ENCODE data around the gene TMEM258. TPM values are rescaled to one million over a fixed set of nuclear protein-coding genes. Genes with fewer than 3 reads are reported as not detected.

The TMEM258 gene
- total RNA-seq, 1 donor from 2014 or later: 47.9 TPM

GRCh38 chr11:61815790-61816735 lies 23.7 kb upstream of the TMEM258 start:
- Histone ChIP-seq H3K9me3 (no peaks in the 10 kb centered on the region), H3K36me3 (peaks cover 0 to 14% of the 10 kb centered on the region in 2 donors), H3K27me3 (no peaks in the 10 kb centered on the region), H3K4me1 (peaks cover 21% of the 10 kb centered on the region), H3K4me3 (peak overlapping the region; percentile 51 to 83), H3K27ac (peak overlapping the region; percentile 99)
- TF ChIP-seq POLR2A (IDR thresholded peaks at IDR 0.05) (no peak), POLR2AphosphoS5 (IDR thresholded peaks at IDR 0.05; ENCODE audit: insufficient read depth in 1 of 2, low read depth in 1 of 2) (no peak), CTCF (IDR thresholded peaks at IDR 0.05) (no peak)
- intact Hi-C loops (cut with DNase I): loop anchor here (5.0 kb wide), 2 partner anchors 76 to 156 kb away; partner anchors contain the start of gene FADS3
- no peak for DNase-seq (ENCODE audit: extremely low spot score in 2 of 2)

DNA sequence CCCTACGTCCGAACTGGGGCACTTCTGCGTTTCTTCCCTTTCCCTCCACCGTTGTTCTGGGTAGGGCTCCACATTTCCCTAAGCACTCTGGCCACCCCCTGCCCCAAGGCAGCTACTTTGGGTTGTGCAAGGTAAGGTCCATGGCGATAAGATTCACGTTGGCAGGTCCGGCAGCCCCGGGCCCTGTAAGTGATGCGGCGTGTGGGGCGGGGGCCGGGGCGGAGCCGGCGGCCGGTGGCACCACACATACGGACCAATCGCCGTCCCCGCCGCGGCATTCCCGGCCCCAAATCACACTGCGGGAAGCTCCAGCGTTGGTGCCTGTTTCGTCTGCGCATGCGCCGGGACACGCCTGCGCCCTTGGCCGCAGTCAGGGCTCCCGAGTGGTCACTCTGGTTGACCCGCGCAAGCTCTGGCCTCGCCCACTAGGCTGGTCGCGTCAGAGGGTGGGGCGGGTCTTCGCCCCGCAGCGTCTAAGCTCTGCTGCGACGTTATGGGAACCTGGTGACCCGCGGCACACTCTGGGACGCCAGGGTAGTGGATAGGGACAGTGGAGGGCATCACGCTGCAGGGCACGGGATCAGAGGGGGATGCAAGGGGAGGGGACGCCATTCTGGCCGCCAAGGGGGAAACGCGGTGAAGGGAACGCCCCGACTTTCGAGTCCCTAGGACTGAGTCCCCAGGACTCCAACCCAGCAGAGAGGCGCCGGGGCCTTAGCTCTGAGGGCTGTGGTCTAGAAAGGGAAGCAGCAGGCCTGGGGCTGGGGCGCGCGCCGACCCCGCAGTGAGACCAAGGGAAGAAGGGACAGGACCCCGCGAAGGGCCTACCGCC lies 22.8 kb upstream of the TMEM258 start:
- no peaks in the 10 kb centered on the region for H3K27me3 ChIP-seq
- peaks cover 0 to 21% of the 10 kb centered on the region in 2 donors for H3K36me3 ChIP-seq
- DNase-seq (ENCODE audit: extremely low spot score in 2 of 2): peak in 1 of 2 donors; percentile 97
- H3K27ac ChIP-seq: peak overlapping the region; percentile 99
- TF ChIP-seq CTCF (IDR thresholded peaks at IDR 0.05) (no peak), POLR2AphosphoS5 (IDR thresholded peaks at IDR 0.05; ENCODE audit: insufficient read depth in 1 of 2, low read depth in 1 of 2) (peak; percentile 91 to 100), POLR2A (IDR thresholded peaks at IDR 0.05) (peak in 1 of 2 donors; percentile 97)
- H3K9me3 ChIP-seq: no peaks in the 10 kb centered on the region
- peaks cover 21% of the 10 kb centered on the region for H3K4me1 ChIP-seq
- H3K4me3 ChIP-seq: peak overlapping the region; percentile 51 to 83
- intact Hi-C loops (cut with DNase I): loop anchor here (5.0 kb wide), 2 partner anchors 77 to 157 kb away; partner anchors contain the start of gene FADS3

DNA sequence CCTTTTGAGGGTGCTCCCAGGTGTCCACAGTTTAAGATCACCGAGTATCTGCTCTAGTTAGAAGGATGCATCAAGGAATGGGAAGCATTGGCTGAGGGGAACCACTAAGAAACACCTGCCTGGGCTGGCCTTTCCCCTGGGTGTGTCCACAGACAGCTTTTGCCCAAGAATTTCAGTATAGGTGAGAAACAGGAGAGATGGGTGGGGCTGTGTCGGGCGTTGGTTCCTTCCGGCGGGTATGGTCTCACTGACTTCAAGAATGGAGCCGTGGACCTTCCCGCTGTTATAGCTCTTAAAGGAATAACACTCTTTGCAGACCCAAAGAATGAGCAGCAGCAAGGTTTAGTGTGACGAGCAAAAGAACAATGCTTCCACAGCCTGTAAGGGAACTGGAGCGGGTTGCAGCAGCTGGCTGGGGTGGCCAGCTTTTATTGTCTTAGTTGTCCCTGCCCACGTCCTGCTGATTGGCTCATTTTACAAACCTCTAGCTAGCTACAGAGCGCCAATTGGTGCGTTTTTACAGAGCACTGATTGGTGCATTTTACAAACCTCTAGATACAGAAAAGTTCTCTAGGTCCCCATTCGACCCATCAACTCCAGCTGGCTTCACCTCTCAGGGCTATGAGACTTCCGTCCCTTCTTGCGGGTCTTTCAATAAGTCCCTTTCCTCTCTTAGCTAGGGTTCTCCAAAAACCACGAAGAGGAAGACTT lies 22.0 kb upstream of the TMEM258 start:
- TF ChIP-seq CTCF (IDR thresholded peaks at IDR 0.05) (no peak), POLR2A (IDR thresholded peaks at IDR 0.05) (no peak), POLR2AphosphoS5 (IDR thresholded peaks at IDR 0.05; ENCODE audit: insufficient read depth in 1 of 2, low read depth in 1 of 2) (no peak)
- Histone ChIP-seq H3K27me3 (no peaks in the 10 kb centered on the region), H3K27ac (peak overlapping the region; percentile 99), H3K36me3 (peaks cover 0 to 28% of the 10 kb centered on the region in 2 donors), H3K9me3 (no peaks in the 10 kb centered on the region), H3K4me3 (peak overlapping the region; percentile 51 to 83), H3K4me1 (peaks cover 21% of the 10 kb centered on the region)
- DNase-seq (ENCODE audit: extremely low spot score in 2 of 2): no peak
- intact Hi-C loops (cut with DNase I): no loop called here

GRCh38 chr11:61812736-61813411 lies 20.5 kb upstream of the TMEM258 start:
- intact Hi-C loops (cut with DNase I): no loop called here
- TF ChIP-seq POLR2A (IDR thresholded peaks at IDR 0.05): no peak
- no peak for TF ChIP-seq CTCF (IDR thresholded peaks at IDR 0.05)
- no peak for TF ChIP-seq POLR2AphosphoS5 (IDR thresholded peaks at IDR 0.05; ENCODE audit: insufficient read depth in 1 of 2, low read depth in 1 of 2)
- Histone ChIP-seq H3K9me3 (no peaks in the 10 kb centered on the region), H3K36me3 (peaks cover 0 to 38% of the 10 kb centered on the region in 2 donors), H3K27ac (no peak overlapping the region), H3K27me3 (no peaks in the 10 kb centered on the region), H3K4me1 (peaks cover 21% of the 10 kb centered on the region), H3K4me3 (no peak overlapping the region)
- no peak for DNase-seq (ENCODE audit: extremely low spot score in 2 of 2)
